Epithelial cell of proximal tubule (primary cell): ENCODE data around the gene GADD45B. TPM values are rescaled to one million over a fixed set of nuclear protein-coding genes. Genes with fewer than 3 reads are reported as not detected.
"Not testable (repeated sequence)": the region's sequence is repeated elsewhere in the genome, so short reads cannot be mapped to it uniquely, and the experiment has no call there.

ENCODE experiments used
- DNase-seq: peaks from one replicate; pipeline ENCODE4 v3.0.0-alpha.2; 2011; ENCODE audit warnings: low read depth
- H3K4me3 ChIP-seq: 2 replicates; pipeline ENCODE4 v1.5.1; 2011; ENCODE audit warnings: low read depth, mild to moderate bottlenecking, low read length
- CTCF ChIP-seq: conservative IDR thresholded peaks from 2 replicates; pipeline ENCODE4 v1.5.1; 2012; ENCODE audit warnings: low read depth, mild to moderate bottlenecking, low read length
- total RNA-seq: library from RNA; depleted of rRNA; stranded (reverse); fragments of >200 nt; gene quantifications from 2 replicates; pipeline ENCODE4 v1.2.3, GENCODE V29; 2015

The GADD45B gene
- total RNA-seq, 1 donor from 2014 or later = 29.2 TPM

- no peak for DNase-seq
- TF ChIP-seq CTCF = no peak
- H3K4me3 ChIP-seq = no peak overlapping the region
Measured at GRCh38 chr19:2495651-2496316, 19.9 kb downstream of the GADD45B start.

GRCh38 chr19:2497186-2497585 lies 21.3 kb downstream of the GADD45B start:
- DNase-seq = no peak
- TF ChIP-seq CTCF = no peak
- H3K4me3 ChIP-seq = no peak overlapping the region

GRCh38 chr19:2500156-2500555 lies 24.2 kb downstream of the GADD45B start:
- no peak for DNase-seq
- no peak overlapping the region for H3K4me3 ChIP-seq

GRCh38 chr19:2500841-2501261 lies 24.9 kb downstream of the GADD45B start:
- no peak for TF ChIP-seq CTCF
- DNase-seq = no peak
- no peak overlapping the region for H3K4me3 ChIP-seq

More at GRCh38 chr19:2500156-2500555, 24.2 kb downstream of the GADD45B start:
- no peak for TF ChIP-seq CTCF

- DNase-seq = no peak
- H3K4me3 ChIP-seq = no peak overlapping the region
- TF ChIP-seq CTCF = no peak
Measured at GRCh38 chr19:2503521-2504109, 27.7 kb downstream of the GADD45B start.

- DNase-seq = not testable (repeated sequence)
- H3K4me3 ChIP-seq = peak overlapping the region; percentile 25
Measured at GRCh38 chr19:2506656-2507055, 30.7 kb downstream of the GADD45B start.

- TF ChIP-seq CTCF = no peak
- H3K4me3 ChIP-seq = peak overlapping the region; percentile 25
- peak; percentile 29 for DNase-seq
Measured at GRCh38 chr19:2507109-2507508, 31.2 kb downstream of the GADD45B start.
